ENCODE measurements around the gene TBC1D5.

DNA sequence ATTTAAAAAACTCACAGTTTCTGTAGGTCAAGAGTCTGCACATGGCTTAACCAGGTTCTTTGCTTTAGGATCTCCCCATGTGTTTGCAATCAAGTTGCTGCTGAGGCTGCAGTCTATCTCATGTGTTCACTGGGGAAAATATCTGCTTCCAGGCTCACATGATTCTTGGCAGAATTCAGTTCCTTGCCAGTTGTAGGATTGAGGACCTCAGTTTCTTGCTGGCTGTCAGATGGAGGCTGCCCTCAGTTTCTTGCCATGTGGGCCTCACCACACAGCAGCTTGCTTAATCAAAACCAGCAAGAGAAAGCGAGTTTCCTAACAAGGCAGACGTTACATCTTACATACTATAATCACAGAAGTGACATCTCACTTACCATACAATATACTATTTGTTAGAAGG lies 10.0 kb upstream of the TBC1D5 start:
- TF ChIP-seq CTCF (conservative IDR thresholded peaks at IDR 0.05; ENCODE audit: low read length) (no peak), EZH2phosphoT487 (IDR thresholded peaks at IDR 0.05; ENCODE audit: borderline replicate concordance) (no peak)

Data from Loucy (cell line).